SK-N-SH (cell line): Measurements from ENCODE around the gene CMTM1.

ENCODE experiments used
- CHD2 ChIP-seq: fragments of 150-350 bp; IDR thresholded peaks from 2 replicates; pipeline ENCODE4 v1.6.1; 2018; ENCODE audit warnings: low read length; ENCODE audit not compliant: partially characterized antibody
- CTCF ChIP-seq: fragments of 200-600 bp; sonication (generic); IDR thresholded peaks from 2 replicates; pipeline ENCODE4 v1.6.1; 2017; ENCODE audit warnings: antibody characterized with exemption, mild to moderate bottlenecking, moderate library complexity
- EP300 ChIP-seq, 2 experiments: IDR thresholded peaks; 2 replicates each; pipeline versions ENCODE4 v1.4.0 to v1.6.1; 2012; ENCODE audit warnings: borderline replicate concordance in 1 of 2, low read depth in 1 of 2, low read length in 1 of 2
- EZH2phosphoT487 ChIP-seq: fragments of 200-600 bp; sonication (generic); IDR thresholded peaks from 2 replicates; pipeline ENCODE4 v1.6.1; 2017; ENCODE audit warnings: low read depth, mixed run types, mild to moderate bottlenecking, antibody characterized with exemption, moderate library complexity, borderline replicate concordance
- NFIC ChIP-seq: IDR thresholded peaks from 2 replicates; pipeline ENCODE4 v1.4.0; 2012; ENCODE audit warnings: borderline replicate concordance
- POLR2AphosphoS5 ChIP-seq: IDR thresholded peaks from 2 replicates; pipeline ENCODE4 v1.6.1; 2012; ENCODE audit warnings: low read depth, low read length
- REST ChIP-seq: IDR thresholded peaks from 2 replicates; pipeline ENCODE4 v1.6.1; 2012; ENCODE audit warnings: mild to moderate bottlenecking, low read depth, low read length, moderate library complexity
- SIN3A ChIP-seq: IDR thresholded peaks from 2 replicates; pipeline ENCODE4 v1.6.1; 2012; ENCODE audit warnings: low read depth, mild to moderate bottlenecking, low read length, moderate library complexity, borderline replicate concordance
- USF2 ChIP-seq: fragments of 150-350 bp; IDR thresholded peaks from 2 replicates; pipeline ENCODE4 v1.6.1; 2017; ENCODE audit warnings: antibody characterized with exemption, low read length, low read depth, borderline replicate concordance

- TF ChIP-seq SIN3A (no peak), CTCF (no peak), REST (no peak), USF2 (no peak), EZH2phosphoT487 (no peak), EP300 (IDR thresholded peaks at IDR 0.05; ENCODE audit: borderline replicate concordance in 1 of 2, low read depth in 1 of 2, low read length in 1 of 2) (no peak), CHD2 (no peak), NFIC (no peak), POLR2AphosphoS5 (no peak)
Measured at GRCh38 chr16:66568355-66568754, 2.1 kb downstream of the CMTM1 start.
